GM12878 (cell line): ENCODE results near the gene SHC1. TPM values are rescaled to one million over a fixed set of nuclear protein-coding genes. Genes with fewer than 3 reads are reported as not detected.

Experiments
- BACH1 ChIP-seq: fragments of 450-650 bp; IDR thresholded peaks from 2 replicates; pipeline ENCODE4 v1.6.1; 2017; ENCODE audit warnings: mild to moderate bottlenecking, borderline replicate concordance
- CUX1 ChIP-seq: IDR thresholded peaks from 2 replicates; pipeline ENCODE4 v1.6.1; 2012; ENCODE audit warnings: improper control_type of control experiment, low read depth, low read length; ENCODE audit not compliant: insufficient replicate concordance
- IRF5 ChIP-seq: fragments of 450-650 bp; IDR thresholded peaks from 2 replicates; pipeline ENCODE4 v1.6.1; 2017; ENCODE audit warnings: borderline replicate concordance
- MEF2A ChIP-seq: IDR thresholded peaks from 2 replicates; pipeline ENCODE4 v1.6.1; 2011; ENCODE audit warnings: low read depth, mild to moderate bottlenecking, low read length, moderate library complexity; ENCODE audit not compliant: insufficient read depth
- MEF2B ChIP-seq: fragments of 450-650 bp; IDR thresholded peaks from 2 replicates; pipeline ENCODE4 v1.6.1; 2018; ENCODE audit warnings: mild to moderate bottlenecking, moderate library complexity; ENCODE audit not compliant: partially characterized antibody, poor library complexity, severe bottlenecking
- NKRF ChIP-seq: fragments of 450-650 bp; conservative IDR thresholded peaks from 2 replicates; pipeline ENCODE4 v1.6.1; 2017; ENCODE audit warnings: mild to moderate bottlenecking, moderate library complexity
- NR2C2 ChIP-seq: IDR thresholded peaks from 2 replicates; pipeline ENCODE4 v1.6.1; 2011; ENCODE audit warnings: borderline replicate concordance, low read depth; ENCODE audit not compliant: control insufficient read depth, insufficient read length
- NR2F1 ChIP-seq: fragments of 450-650 bp; conservative IDR thresholded peaks from 2 replicates; pipeline ENCODE4 v1.6.1; 2017; ENCODE audit warnings: mild to moderate bottlenecking
- PBX3 ChIP-seq: IDR thresholded peaks from 2 replicates; pipeline ENCODE4 v1.6.1; 2011; ENCODE audit warnings: mild to moderate bottlenecking, low read depth, low read length, moderate library complexity; ENCODE audit not compliant: insufficient replicate concordance
- PML ChIP-seq: IDR thresholded peaks from 2 replicates; pipeline ENCODE4 v1.6.1; 2012; ENCODE audit warnings: low read length, inconsistent platforms
- POLR2A ChIP-seq: IDR thresholded peaks from 2 replicates; pipeline ENCODE4 v1.6.1; 2011; ENCODE audit warnings: low read depth, mild to moderate bottlenecking, low read length
- POLR2AphosphoS2 ChIP-seq: IDR thresholded peaks from 2 replicates; pipeline ENCODE4 v1.6.1; 2011; ENCODE audit warnings: low read depth, mild to moderate bottlenecking, low read length, improper control_type of control experiment, moderate library complexity
- POU2F2 ChIP-seq: IDR thresholded peaks from 3 replicates; pipeline ENCODE4 v1.6.1; 2011; ENCODE audit warnings: low read depth, mild to moderate bottlenecking, low read length, borderline replicate concordance
- SMC3 ChIP-seq: IDR thresholded peaks from 2 replicates; pipeline ENCODE4 v1.6.1; 2011; ENCODE audit warnings: low read length, improper control_type of control experiment, borderline replicate concordance
- ZNF207 ChIP-seq: fragments of 450-650 bp; IDR thresholded peaks from 2 replicates; pipeline ENCODE4 v1.6.1; 2014; ENCODE audit warnings: antibody characterized with exemption, mild to moderate bottlenecking, borderline replicate concordance
- ZNF217 ChIP-seq: fragments of 450-650 bp; IDR thresholded peaks from 2 replicates; pipeline ENCODE4 v1.6.1; 2017; ENCODE audit warnings: antibody characterized with exemption, mild to moderate bottlenecking
- ZNF24 ChIP-seq: fragments of 450-650 bp; IDR thresholded peaks from 2 replicates; pipeline ENCODE4 v1.6.1; 2017; ENCODE audit warnings: antibody characterized with exemption, mild to moderate bottlenecking
- ZNF384 ChIP-seq: IDR thresholded peaks from 2 replicates; pipeline ENCODE4 v1.6.1; 2012; ENCODE audit warnings: low read depth, mild to moderate bottlenecking, low read length, improper control_type of control experiment, borderline replicate concordance
- ZNF622 ChIP-seq: fragments of 450-650 bp; IDR thresholded peaks from 2 replicates; pipeline ENCODE4 v1.6.1; 2017; ENCODE audit warnings: mild to moderate bottlenecking, inconsistent platforms
- polyA plus RNA-seq, 11 experiments: library from polyadenylated mRNA; depleted of rRNA in 4 of 11; unstranded in 6 of 11; stranded (reverse) in 5 of 11; fragments of >200 nt; fragmentation: Nextera tagmentation in 4 of 11; fragmentation: Illumina TruSeq in 1 of 11; extraction: Ambion mirVana in 4 of 11; extraction: Trizol in 1 of 11; gene quantifications; 1 replicate in 1 of 11; 2 replicates in 10 of 11; pipeline versions ENCODE4 v1.2.1 to v1.2.3, GENCODE V29; 2011 to 2016; ENCODE audit warnings: inconsistent platforms in 2 of 11, missing spikeins in 2 of 11, low read depth in 1 of 11
- total RNA-seq, 4 experiments: library from RNA; depleted of rRNA in 3 of 4; stranded (reverse); fragments of >200 nt in 3 of 4; fragmentation: Illumina TruSeq in 1 of 4; extraction: Trizol in 1 of 4; gene quantifications; 2 replicates each; pipeline versions ENCODE4 v1.2.1 to v1.2.3, GENCODE V29; 2013 to 2021

Gene SHC1
- total and polyA plus RNA-seq, 10 of the 15 experiments (the other 5 are each of a cell fraction or from before 2014, with no cell fraction given): 2.6 to 49.3 (median 25.2) TPM

- TF ChIP-seq IRF5 (no peak), POU2F2 (peak; percentile 7; the same call in 1 of the 3 replicates), PML (peak; percentile 82), ZNF384 (no peak), PBX3 (peak; percentile 100), NKRF (peak; percentile 64), NR2C2 (no peak), BACH1 (no peak), ZNF622 (no peak), MEF2B (no peak), SMC3 (no peak), ZNF207 (peak; percentile 80), POLR2A (peak; percentile 66), POLR2AphosphoS2 (no peak; the same call in 1 of the 2 replicates), CUX1 (no peak), NR2F1 (no peak), MEF2A (no peak), ZNF217 (no peak), ZNF24 (no peak)
These were observed 12.5 kb upstream of the SHC1 start, which contains the start of gene FLAD1 (continued) for GRCh38 chr1:154982897-154983648.
